ENCODE results near the gene ERAS. TPM values are rescaled to one million over a fixed set of nuclear protein-coding genes. Genes with fewer than 3 reads are reported as not detected.

ERAS gene
- total RNA-seq, 2 experiments from 2014 or later, result 0.60 TPM; not detected in 1

DNA sequence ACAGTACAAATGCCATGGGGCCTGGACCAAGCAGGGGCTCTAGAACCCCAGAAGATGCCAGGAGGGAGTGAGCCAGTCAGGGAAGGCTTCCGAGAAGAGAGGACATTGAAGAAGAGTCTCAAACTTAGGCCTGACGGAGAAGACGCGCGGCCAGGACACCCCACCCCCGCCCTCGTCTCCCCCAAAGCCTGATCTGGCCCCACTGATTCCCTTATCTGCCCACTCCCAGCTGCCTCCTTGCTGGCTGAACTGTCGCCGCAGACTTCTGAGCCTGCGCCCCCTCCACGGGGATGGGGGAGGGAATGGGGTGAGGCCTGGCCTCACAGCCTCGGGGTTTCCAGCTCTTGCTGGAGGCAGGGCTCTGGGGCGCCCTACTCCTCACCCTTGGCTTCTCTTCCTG is 43.5 kb upstream of the ERAS start:
- CTCF ChIA-PET (ENCODE audit: unreplicated experiment), result no interaction called here
- Histone ChIP-seq H3K27ac (ENCODE audit: low read depth, low read length, poor library complexity, severe bottlenecking) (no peak overlapping the region), H3K4me3 (ENCODE audit: low read depth, low read length, poor library complexity, severe bottlenecking) (no peak overlapping the region), H3K9me2 (ENCODE audit: insufficient read depth, low read length) (no peaks in the 10 kb centered on the region), H3K79me2 (ENCODE audit: insufficient read depth, low read depth, low read length) (no peaks in the 10 kb centered on the region), H2AFZ (ENCODE audit: low read length) (no peak overlapping the region), H3K4me2 (ENCODE audit: low read length) (no peak overlapping the region), H3K4me1 (ENCODE audit: insufficient read depth, low read length, poor library complexity, severe bottlenecking) (no peaks in the 10 kb centered on the region), H3K36me3 (ENCODE audit: insufficient read depth, low read length) (no peaks in the 10 kb centered on the region), H4K20me1 (ENCODE audit: insufficient read depth, low read length) (no peaks in the 10 kb centered on the region), H3K9me3 (ENCODE audit: low read length) (no peaks in the 10 kb centered on the region)
- intact Hi-C loops (cut with micrococcal nuclease; ENCODE audit: unreplicated experiment), result no loop called here
- POLR2A ChIA-PET, result no interaction called here
- no peak for TF ChIP-seq EZH2phosphoT487 (IDR thresholded peaks at IDR 0.05; ENCODE audit: borderline replicate concordance, low read depth, low read length)
- TF ChIP-seq, protein P1, sequence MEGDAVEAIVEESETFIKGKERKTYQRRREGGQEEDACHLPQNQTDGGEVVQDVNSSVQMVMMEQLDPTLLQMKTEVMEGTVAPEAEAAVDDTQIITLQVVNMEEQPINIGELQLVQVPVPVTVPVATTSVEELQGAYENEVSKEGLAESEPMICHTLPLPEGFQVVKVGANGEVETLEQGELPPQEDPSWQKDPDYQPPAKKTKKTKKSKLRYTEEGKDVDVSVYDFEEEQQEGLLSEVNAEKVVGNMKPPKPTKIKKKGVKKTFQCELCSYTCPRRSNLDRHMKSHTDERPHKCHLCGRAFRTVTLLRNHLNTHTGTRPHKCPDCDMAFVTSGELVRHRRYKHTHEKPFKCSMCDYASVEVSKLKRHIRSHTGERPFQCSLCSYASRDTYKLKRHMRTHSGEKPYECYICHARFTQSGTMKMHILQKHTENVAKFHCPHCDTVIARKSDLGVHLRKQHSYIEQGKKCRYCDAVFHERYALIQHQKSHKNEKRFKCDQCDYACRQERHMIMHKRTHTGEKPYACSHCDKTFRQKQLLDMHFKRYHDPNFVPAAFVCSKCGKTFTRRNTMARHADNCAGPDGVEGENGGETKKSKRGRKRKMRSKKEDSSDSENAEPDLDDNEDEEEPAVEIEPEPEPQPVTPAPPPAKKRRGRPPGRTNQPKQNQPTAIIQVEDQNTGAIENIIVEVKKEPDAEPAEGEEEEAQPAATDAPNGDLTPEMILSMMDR (conservative IDR thresholded peaks at IDR 0.05; ENCODE audit: low read length), result no peak
- BruUV-seq (replicated peaks), result no TSS peak
- DNase-seq (ENCODE audit: low spot score), result no peak

DNA sequence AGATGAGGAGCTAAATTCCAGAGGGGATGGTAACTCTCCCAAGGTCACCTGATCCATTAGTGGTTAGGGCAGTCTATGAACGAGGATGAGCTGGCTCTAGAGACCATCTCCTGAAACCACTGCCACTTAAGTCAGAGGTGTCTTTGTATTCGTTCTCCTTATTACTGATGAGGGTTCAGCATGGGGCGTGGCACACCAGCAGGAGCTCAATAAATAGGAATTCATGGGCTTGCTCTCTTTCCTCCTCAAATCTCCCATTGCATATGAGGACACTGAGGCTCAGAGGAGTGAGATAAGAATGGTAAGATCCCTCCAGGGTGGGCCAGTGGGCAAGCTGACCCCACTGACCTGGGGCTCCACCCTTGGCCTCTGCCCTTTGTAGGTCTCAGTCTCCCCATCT is 41.6 kb upstream of the ERAS start:
- DNase-seq (ENCODE audit: low spot score), result no peak
- intact Hi-C loops (cut with micrococcal nuclease; ENCODE audit: unreplicated experiment), result no loop called here
- H2AFZ ChIP-seq (ENCODE audit: low read length), result no peak overlapping the region
- no peaks in the 10 kb centered on the region for H3K4me1 ChIP-seq (ENCODE audit: insufficient read depth, low read length, poor library complexity, severe bottlenecking)
- no peaks in the 10 kb centered on the region for H3K9me3 ChIP-seq (ENCODE audit: low read length)
- BruUV-seq (replicated peaks), result no TSS peak
- TF ChIP-seq EZH2phosphoT487 (IDR thresholded peaks at IDR 0.05; ENCODE audit: borderline replicate concordance, low read depth, low read length), result no peak
- TF ChIP-seq, protein P1 (conservative IDR thresholded peaks at IDR 0.05; ENCODE audit: low read length), result no peak
- H3K4me2 ChIP-seq (ENCODE audit: low read length), result no peak overlapping the region
- no peaks in the 10 kb centered on the region for H4K20me1 ChIP-seq (ENCODE audit: insufficient read depth, low read length)
- no peak overlapping the region for H3K4me3 ChIP-seq (ENCODE audit: low read depth, low read length, poor library complexity, severe bottlenecking)
- POLR2A ChIA-PET, result interaction anchor here (0.7 kb wide), 1 partner anchor 11 kb away, joined by 4 read pairs; no protein-coding TSS in a partner anchor
- H3K36me3 ChIP-seq (ENCODE audit: insufficient read depth, low read length), result no peaks in the 10 kb centered on the region
- CTCF ChIA-PET (ENCODE audit: unreplicated experiment), result no interaction called here
- no peak overlapping the region for H3K27ac ChIP-seq (ENCODE audit: low read depth, low read length, poor library complexity, severe bottlenecking)
- H3K9me2 ChIP-seq (ENCODE audit: insufficient read depth, low read length), result no peaks in the 10 kb centered on the region
- no peaks in the 10 kb centered on the region for H3K79me2 ChIP-seq (ENCODE audit: insufficient read depth, low read depth, low read length)

DNA sequence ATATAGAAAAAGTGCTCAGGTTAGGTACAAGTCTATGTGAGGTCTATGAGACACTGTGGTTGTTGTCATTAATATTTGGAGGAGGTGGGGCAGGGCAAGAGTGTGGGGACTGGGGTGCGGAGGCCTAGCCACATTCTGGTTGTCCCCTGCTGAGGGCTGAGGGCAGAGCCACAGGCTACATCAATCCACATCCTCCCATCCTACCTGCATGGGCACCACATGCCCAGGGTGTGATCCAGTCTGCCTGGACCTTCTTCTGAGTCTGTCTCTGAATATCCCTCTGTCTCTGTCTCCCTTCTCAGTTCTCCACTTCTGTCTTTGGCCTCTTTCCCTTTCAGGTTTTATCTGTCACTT is 41.1 kb upstream of the ERAS start:
- Histone ChIP-seq H3K36me3 (ENCODE audit: insufficient read depth, low read length) (no peaks in the 10 kb centered on the region), H3K4me3 (ENCODE audit: low read depth, low read length, poor library complexity, severe bottlenecking) (no peak overlapping the region), H3K9me3 (ENCODE audit: low read length) (no peaks in the 10 kb centered on the region), H3K4me2 (ENCODE audit: low read length) (no peak overlapping the region), H3K27ac (ENCODE audit: low read depth, low read length, poor library complexity, severe bottlenecking) (no peak overlapping the region), H3K4me1 (ENCODE audit: insufficient read depth, low read length, poor library complexity, severe bottlenecking) (no peaks in the 10 kb centered on the region), H3K79me2 (ENCODE audit: insufficient read depth, low read depth, low read length) (no peaks in the 10 kb centered on the region), H2AFZ (ENCODE audit: low read length) (no peak overlapping the region), H4K20me1 (ENCODE audit: insufficient read depth, low read length) (no peaks in the 10 kb centered on the region), H3K9me2 (ENCODE audit: insufficient read depth, low read length) (no peaks in the 10 kb centered on the region)
- no TSS peak for BruUV-seq (replicated peaks)
- intact Hi-C loops (cut with micrococcal nuclease; ENCODE audit: unreplicated experiment), result no loop called here
- no peak for TF ChIP-seq EZH2phosphoT487 (IDR thresholded peaks at IDR 0.05; ENCODE audit: borderline replicate concordance, low read depth, low read length)
- TF ChIP-seq, protein P1 (conservative IDR thresholded peaks at IDR 0.05; ENCODE audit: low read length), result no peak
- ChIA-PET POLR2A (no interaction called here), CTCF (ENCODE audit: unreplicated experiment) (no interaction called here)
- no peak for DNase-seq (ENCODE audit: low spot score)
